HG02870 (cell line): ENCODE data around the gene SLC6A16.

ENCODE experiments used
- ATAC-seq: cut with Tn5 transposase; IDR thresholded peaks from one replicate; pipeline ENCODE4 v1.9.1; 2021; ENCODE audit warnings: mild to moderate bottlenecking, moderate library complexity; ENCODE audit not compliant: unreplicated experiment

SLC6A16 gene

GRCh38 chr19:49347191-49347590, 22.2 kb upstream of the SLC6A16 start:
- ATAC-seq = no peak

- no peak for ATAC-seq
Observed at GRCh38 chr19:49344505-49345423, 19.8 kb upstream of the SLC6A16 start.

GRCh38 chr19:49343123-49343522, 18.1 kb upstream of the SLC6A16 start:
- no peak for ATAC-seq

GRCh38 chr19:49342291-49342721, 17.3 kb upstream of the SLC6A16 start:
- ATAC-seq = no peak

- no peak for ATAC-seq
Observed at GRCh38 chr19:49340865-49341718, 16.1 kb upstream of the SLC6A16 start.

GRCh38 chr19:49340069-49340864, 15.3 kb upstream of the SLC6A16 start:
- ATAC-seq = no peak

GRCh38 chr19:49339301-49340068, 14.5 kb upstream of the SLC6A16 start:
- ATAC-seq = no peak

- no peak for ATAC-seq
Observed at GRCh38 chr19:49338691-49339300, 13.8 kb upstream of the SLC6A16 start.

- ATAC-seq = no peak
Observed at GRCh38 chr19:49338023-49338677, 13.2 kb upstream of the SLC6A16 start.

GRCh38 chr19:49337267-49338022, 12.5 kb upstream of the SLC6A16 start:
- ATAC-seq = no peak

- ATAC-seq = no peak
Observed at GRCh38 chr19:49336482-49337266, 11.7 kb upstream of the SLC6A16 start.

GRCh38 chr19:49335784-49336481, 10.9 kb upstream of the SLC6A16 start:
- ATAC-seq = no peak

GRCh38 chr19:49335071-49335783, 10.2 kb upstream of the SLC6A16 start, which contains the start of gene CD37:
Gene CD37 (plus strand): TSS chr19:49335406. CDS start chr19:49335541, 135 bp downstream.
- no peak for ATAC-seq

GRCh38 chr19:49333811-49334288, 8.9 kb upstream of the SLC6A16 start:
- ATAC-seq = no peak

- no peak for ATAC-seq
Observed at GRCh38 chr19:49333418-49333805, 8.4 kb upstream of the SLC6A16 start.
